ENCODE data around the gene RACGAP1. TPM values are rescaled to one million over a fixed set of nuclear protein-coding genes. Genes with fewer than 3 reads are reported as not detected.
A peak's percentile ranks its signal among the peaks of the same experiment; 100 is the strongest.

The RACGAP1 gene
- total RNA-seq, 1 experiment from 2014 or later: 147 TPM

DNA sequence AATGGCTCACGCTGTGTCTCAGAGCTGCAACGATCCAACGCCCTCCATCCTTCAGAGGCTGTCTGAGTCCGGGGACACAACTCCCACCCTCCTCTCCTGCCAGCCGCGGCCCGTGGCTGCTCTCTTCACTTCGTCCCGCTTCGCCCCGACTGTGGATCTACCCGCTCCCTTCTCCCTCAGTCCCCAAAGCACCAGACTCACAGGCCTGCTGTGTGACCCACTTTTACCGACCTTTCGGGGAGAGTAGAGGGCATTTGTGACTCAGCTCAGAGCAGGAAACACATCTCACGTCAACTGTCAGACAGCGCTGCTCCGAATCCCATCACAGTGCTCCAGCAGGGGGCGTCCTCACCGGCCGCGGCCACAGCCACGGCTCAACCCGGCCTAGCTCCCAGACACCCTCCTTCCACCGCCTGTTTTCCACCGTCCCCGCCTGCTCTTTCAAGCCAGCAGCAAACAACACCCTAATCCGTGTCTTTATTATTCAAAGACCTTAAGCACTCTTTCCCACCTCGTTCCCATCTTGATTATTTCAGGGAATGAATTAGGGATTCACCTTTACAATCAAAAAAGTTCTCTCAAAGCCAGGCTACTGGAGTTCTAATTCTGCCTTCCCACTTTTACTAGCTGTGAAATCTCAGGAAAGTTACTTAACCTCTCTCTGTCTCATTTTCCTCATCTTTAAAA, 79.8 kb downstream of the RACGAP1 start:
- TF ChIP-seq, protein P1, sequence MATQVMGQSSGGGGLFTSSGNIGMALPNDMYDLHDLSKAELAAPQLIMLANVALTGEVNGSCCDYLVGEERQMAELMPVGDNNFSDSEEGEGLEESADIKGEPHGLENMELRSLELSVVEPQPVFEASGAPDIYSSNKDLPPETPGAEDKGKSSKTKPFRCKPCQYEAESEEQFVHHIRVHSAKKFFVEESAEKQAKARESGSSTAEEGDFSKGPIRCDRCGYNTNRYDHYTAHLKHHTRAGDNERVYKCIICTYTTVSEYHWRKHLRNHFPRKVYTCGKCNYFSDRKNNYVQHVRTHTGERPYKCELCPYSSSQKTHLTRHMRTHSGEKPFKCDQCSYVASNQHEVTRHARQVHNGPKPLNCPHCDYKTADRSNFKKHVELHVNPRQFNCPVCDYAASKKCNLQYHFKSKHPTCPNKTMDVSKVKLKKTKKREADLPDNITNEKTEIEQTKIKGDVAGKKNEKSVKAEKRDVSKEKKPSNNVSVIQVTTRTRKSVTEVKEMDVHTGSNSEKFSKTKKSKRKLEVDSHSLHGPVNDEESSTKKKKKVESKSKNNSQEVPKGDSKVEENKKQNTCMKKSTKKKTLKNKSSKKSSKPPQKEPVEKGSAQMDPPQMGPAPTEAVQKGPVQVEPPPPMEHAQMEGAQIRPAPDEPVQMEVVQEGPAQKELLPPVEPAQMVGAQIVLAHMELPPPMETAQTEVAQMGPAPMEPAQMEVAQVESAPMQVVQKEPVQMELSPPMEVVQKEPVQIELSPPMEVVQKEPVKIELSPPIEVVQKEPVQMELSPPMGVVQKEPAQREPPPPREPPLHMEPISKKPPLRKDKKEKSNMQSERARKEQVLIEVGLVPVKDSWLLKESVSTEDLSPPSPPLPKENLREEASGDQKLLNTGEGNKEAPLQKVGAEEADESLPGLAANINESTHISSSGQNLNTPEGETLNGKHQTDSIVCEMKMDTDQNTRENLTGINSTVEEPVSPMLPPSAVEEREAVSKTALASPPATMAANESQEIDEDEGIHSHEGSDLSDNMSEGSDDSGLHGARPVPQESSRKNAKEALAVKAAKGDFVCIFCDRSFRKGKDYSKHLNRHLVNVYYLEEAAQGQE (IDR thresholded peaks at IDR 0.05; ENCODE audit: insufficient read depth in 1 of 2, low read depth in 2 of 2, low read length in 1 of 2): 0 out of 4 replicates have a peak, but pooled peaks of 1 of the 2 experiments have one; percentile 9
- TF ChIP-seq POLR2AphosphoS5 (IDR thresholded peaks at IDR 0.05; ENCODE audit: low read depth, low read length) (no peak), SIN3A (IDR thresholded peaks at IDR 0.05; ENCODE audit: borderline replicate concordance, insufficient read depth, low read depth, low read length) (no peak), TCF7L2 (IDR thresholded peaks at IDR 0.05; ENCODE audit: low read depth, low read length) (no peak)
- TF ChIP-seq, protein P2, sequence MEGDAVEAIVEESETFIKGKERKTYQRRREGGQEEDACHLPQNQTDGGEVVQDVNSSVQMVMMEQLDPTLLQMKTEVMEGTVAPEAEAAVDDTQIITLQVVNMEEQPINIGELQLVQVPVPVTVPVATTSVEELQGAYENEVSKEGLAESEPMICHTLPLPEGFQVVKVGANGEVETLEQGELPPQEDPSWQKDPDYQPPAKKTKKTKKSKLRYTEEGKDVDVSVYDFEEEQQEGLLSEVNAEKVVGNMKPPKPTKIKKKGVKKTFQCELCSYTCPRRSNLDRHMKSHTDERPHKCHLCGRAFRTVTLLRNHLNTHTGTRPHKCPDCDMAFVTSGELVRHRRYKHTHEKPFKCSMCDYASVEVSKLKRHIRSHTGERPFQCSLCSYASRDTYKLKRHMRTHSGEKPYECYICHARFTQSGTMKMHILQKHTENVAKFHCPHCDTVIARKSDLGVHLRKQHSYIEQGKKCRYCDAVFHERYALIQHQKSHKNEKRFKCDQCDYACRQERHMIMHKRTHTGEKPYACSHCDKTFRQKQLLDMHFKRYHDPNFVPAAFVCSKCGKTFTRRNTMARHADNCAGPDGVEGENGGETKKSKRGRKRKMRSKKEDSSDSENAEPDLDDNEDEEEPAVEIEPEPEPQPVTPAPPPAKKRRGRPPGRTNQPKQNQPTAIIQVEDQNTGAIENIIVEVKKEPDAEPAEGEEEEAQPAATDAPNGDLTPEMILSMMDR (IDR thresholded peaks at IDR 0.05): peak; percentile 99

DNA sequence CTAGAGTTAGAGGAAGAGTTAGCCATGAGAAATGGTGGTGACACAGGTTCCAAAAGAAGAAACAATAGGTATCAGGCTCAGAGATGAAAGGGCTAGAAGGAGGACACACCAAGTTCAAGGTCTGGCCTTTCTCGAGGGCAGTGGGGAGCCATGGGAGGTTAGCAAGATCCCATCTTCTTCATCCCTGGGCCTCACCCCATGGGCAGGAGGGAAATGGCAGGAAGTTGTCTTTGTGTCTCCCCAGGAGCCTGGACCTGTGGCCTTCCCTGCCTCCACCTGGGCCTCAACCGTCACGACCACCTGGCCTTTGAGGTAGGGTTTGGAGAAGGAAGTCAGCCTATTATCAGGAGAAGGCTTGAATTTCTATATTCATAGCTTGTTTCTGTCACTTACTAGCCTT, 80.6 kb downstream of the RACGAP1 start:
- Histone ChIP-seq H3K4me3 (ENCODE audit: low read depth in 2 of 2, low read length in 2 of 2) (no peak overlapping the region), H3K36me3 (ENCODE audit: control insufficient read depth, insufficient read depth, low read length) (no peaks in the 10 kb centered on the region), H3K9me3 (ENCODE audit: control insufficient read depth, insufficient read depth, low read depth, low read length) (no peaks in the 10 kb centered on the region), H3K27ac (ENCODE audit: low read length) (peak overlapping the region; percentile 88; the same call in 1 of the 2 replicates), H3K27me3 (ENCODE audit: control insufficient read depth, insufficient read depth, low read length) (no peaks in the 10 kb centered on the region), H3K4me1 (ENCODE audit: control insufficient read depth, insufficient read depth, low read length) (peaks cover 13% of the 10 kb centered on the region)
- no peak for ATAC-seq
- DNase-seq (ENCODE audit: low read depth, low spot score): no peak
- POLR2A ChIA-PET: no interaction called here
- no TSS peak for BruUV-seq (replicated peaks)
- in situ Hi-C loops (cut with HindIII; ENCODE audit: low pct_unique_long_range_greater_than_20kb, low sequenced_read_pairs): no loop called here
- CTCF ChIA-PET: interaction anchor here (0.9 to 1.7 kb wide), 2 partner anchors 10 to 18 kb away, joined by 4 to 5 read pairs; no protein-coding TSS in a partner anchor
- intact Hi-C loops (cut with micrococcal nuclease; ENCODE audit: unreplicated experiment): loop anchor here (5.0 kb wide), 1 partner anchor 77 kb away; no protein-coding TSS in a partner anchor
- TF ChIP-seq POLR2AphosphoS5 (IDR thresholded peaks at IDR 0.05; ENCODE audit: low read depth, low read length) (no peak), TCF7L2 (IDR thresholded peaks at IDR 0.05; ENCODE audit: low read depth, low read length) (no peak), SIN3A (IDR thresholded peaks at IDR 0.05; ENCODE audit: borderline replicate concordance, insufficient read depth, low read depth, low read length) (no peak)
- TF ChIP-seq, protein P2 (IDR thresholded peaks at IDR 0.05): no peak
- TF ChIP-seq, protein P1 (IDR thresholded peaks at IDR 0.05; ENCODE audit: insufficient read depth in 1 of 2, low read depth in 2 of 2, low read length in 1 of 2): no peak

More for the DNA sequence above, 79.8 kb downstream of the RACGAP1 start:
- ChIA-PET POLR2A (no interaction called here), CTCF (interaction anchor here (0.5 to 1.7 kb wide), 15 partner anchors 8 to 1921 kb away, joined by 3 to 14 read pairs (median 4); no protein-coding TSS in a partner anchor)
- peak overlapping the region; percentile 34 to 53 for H3K4me3 ChIP-seq (ENCODE audit: low read depth in 2 of 2, low read length in 2 of 2)
- in situ Hi-C loops (cut with HindIII; ENCODE audit: low pct_unique_long_range_greater_than_20kb, low sequenced_read_pairs) (no loop called here), intact Hi-C loops (cut with micrococcal nuclease; ENCODE audit: unreplicated experiment) (loop anchor here (5.0 kb wide), 1 partner anchor 78 kb away; no protein-coding TSS in a partner anchor)
- no peaks in the 10 kb centered on the region for H3K27me3 ChIP-seq (ENCODE audit: control insufficient read depth, insufficient read depth, low read length)
- ATAC-seq: peak; percentile 99
- H3K4me1 ChIP-seq (ENCODE audit: control insufficient read depth, insufficient read depth, low read length): peaks cover 13% of the 10 kb centered on the region
- no peaks in the 10 kb centered on the region for H3K36me3 ChIP-seq (ENCODE audit: control insufficient read depth, insufficient read depth, low read length)
- no peaks in the 10 kb centered on the region for H3K9me3 ChIP-seq (ENCODE audit: control insufficient read depth, insufficient read depth, low read depth, low read length)
- no TSS peak for BruUV-seq (replicated peaks)
- H3K27ac ChIP-seq (ENCODE audit: low read length): peak overlapping the region; percentile 88
- peak; percentile 61 for DNase-seq (ENCODE audit: low read depth, low spot score)
